Activated naive CD8-positive, alpha-beta T cell treated with anti-CD3 and anti-CD28 coated beads, Interleukin-2, amount 50 U/mL, for 24 hours (primary cell): ENCODE results near the gene LIPK.

Experiments used
- ATAC-seq: fragments of 150-1000 bp; cut with Tn5 transposase; one replicate; pipeline ENCODE4 v1.10.0; 2021
- DNase-seq: peaks from one replicate; pipeline ENCODE4 v3.0.0; 2021
- H3K27ac Mint-ChIP-seq: one replicate; pipeline ENCODE4 v1.8.0; 2021; ENCODE audit warnings: mild to moderate bottlenecking, mixed read lengths
- H3K27me3 Mint-ChIP-seq: one replicate; pipeline ENCODE4 v1.8.0; 2021; ENCODE audit warnings: mixed read lengths
- H3K36me3 Mint-ChIP-seq: one replicate; pipeline ENCODE4 v1.8.0; 2021; ENCODE audit warnings: low read depth, mixed read lengths
- H3K4me1 Mint-ChIP-seq: one replicate; pipeline ENCODE4 v1.8.0; 2021; ENCODE audit warnings: mixed read lengths
- H3K4me3 Mint-ChIP-seq: one replicate; pipeline ENCODE4 v1.8.0; 2021; ENCODE audit warnings: mild to moderate bottlenecking, moderate library complexity, mixed read lengths
- H3K9me3 Mint-ChIP-seq: one replicate; pipeline ENCODE4 v1.8.0; 2021; ENCODE audit warnings: mixed read lengths

Gene LIPK

GRCh38 chr10:88786032-88786770 lies 80.2 kb downstream of the LIPK start:
- Mint-ChIP-seq H3K27ac (no peak overlapping the region), H3K4me3 (no peak overlapping the region), H3K9me3 (no peaks in the 10 kb centered on the region)

GRCh38 chr10:88787463-88787862 lies 81.4 kb downstream of the LIPK start:
- no peak for DNase-seq
- no peak overlapping the region for H3K4me3 Mint-ChIP-seq
- H3K9me3 Mint-ChIP-seq: no peaks in the 10 kb centered on the region
- no peak overlapping the region for H3K27ac Mint-ChIP-seq
- H3K4me1 Mint-ChIP-seq: peaks cover 11% of the 10 kb centered on the region
- no peaks in the 10 kb centered on the region for H3K27me3 Mint-ChIP-seq
- no peaks in the 10 kb centered on the region for H3K36me3 Mint-ChIP-seq
- no peak for ATAC-seq

More at GRCh38 chr10:88786032-88786770, 80.2 kb downstream of the LIPK start:
- DNase-seq (no peak), ATAC-seq (no peak)
- Mint-ChIP-seq H3K27me3 (peaks cover under 1% of the 10 kb centered on the region), H3K36me3 (no peaks in the 10 kb centered on the region), H3K4me1 (peaks cover 4% of the 10 kb centered on the region)

- Mint-ChIP-seq H3K4me3 (no peak overlapping the region), H3K36me3 (no peaks in the 10 kb centered on the region), H3K4me1 (peaks cover 23% of the 10 kb centered on the region), H3K27me3 (no peaks in the 10 kb centered on the region), H3K27ac (no peak overlapping the region), H3K9me3 (peaks cover 6% of the 10 kb centered on the region)
- DNase-seq (no peak), ATAC-seq (no peak)
Measured at GRCh38 chr10:88788924-88789323, 82.9 kb downstream of the LIPK start.

GRCh38 chr10:88791924-88792323 lies 85.9 kb downstream of the LIPK start:
- DNase-seq: peak; percentile 13
- no peak overlapping the region for H3K27ac Mint-ChIP-seq
- H3K4me1 Mint-ChIP-seq: peaks cover 28% of the 10 kb centered on the region
- no peak overlapping the region for H3K4me3 Mint-ChIP-seq
- ATAC-seq: peak; percentile 46
- peaks cover 6% of the 10 kb centered on the region for H3K9me3 Mint-ChIP-seq
- H3K27me3 Mint-ChIP-seq: peaks cover 2% of the 10 kb centered on the region
- H3K36me3 Mint-ChIP-seq: no peaks in the 10 kb centered on the region

- H3K36me3 Mint-ChIP-seq: no peaks in the 10 kb centered on the region
- no peak for DNase-seq
- peaks cover 6% of the 10 kb centered on the region for H3K9me3 Mint-ChIP-seq
- peaks cover 2% of the 10 kb centered on the region for H3K27me3 Mint-ChIP-seq
- no peak overlapping the region for H3K27ac Mint-ChIP-seq
- peak; percentile 49 for ATAC-seq
- peaks cover 28% of the 10 kb centered on the region for H3K4me1 Mint-ChIP-seq
- H3K4me3 Mint-ChIP-seq: no peak overlapping the region
Measured at GRCh38 chr10:88792661-88793060, 86.6 kb downstream of the LIPK start.

- H3K36me3 Mint-ChIP-seq: no peaks in the 10 kb centered on the region
Measured at GRCh38 chr10:88793712-88794299, 87.8 kb downstream of the LIPK start.

GRCh38 chr10:88794731-88795130 lies 88.7 kb downstream of the LIPK start:
- Mint-ChIP-seq H3K4me1 (peaks cover 28% of the 10 kb centered on the region), H3K9me3 (peaks cover 6% of the 10 kb centered on the region), H3K27me3 (peaks cover 5% of the 10 kb centered on the region), H3K36me3 (no peaks in the 10 kb centered on the region), H3K27ac (no peak overlapping the region), H3K4me3 (no peak overlapping the region)
- DNase-seq (no peak), ATAC-seq (no peak)

More at GRCh38 chr10:88793712-88794299, 87.8 kb downstream of the LIPK start:
- peaks cover 5% of the 10 kb centered on the region for H3K27me3 Mint-ChIP-seq
- no peak for DNase-seq
- peak; percentile 81 for ATAC-seq
- H3K4me1 Mint-ChIP-seq: peaks cover 28% of the 10 kb centered on the region
- peak overlapping the region; percentile 19 for H3K4me3 Mint-ChIP-seq
- H3K9me3 Mint-ChIP-seq: peaks cover 6% of the 10 kb centered on the region
- peak overlapping the region; percentile 77 for H3K27ac Mint-ChIP-seq

GRCh38 chr10:88800152-88801125 lies 94.4 kb downstream of the LIPK start:
- Mint-ChIP-seq H3K4me3 (no peak overlapping the region), H3K9me3 (no peaks in the 10 kb centered on the region), H3K27me3 (peaks cover 5% of the 10 kb centered on the region), H3K4me1 (peaks cover 12% of the 10 kb centered on the region), H3K36me3 (no peaks in the 10 kb centered on the region), H3K27ac (peak overlapping the region; percentile 8)
- peak; percentile 15 for DNase-seq
- ATAC-seq: peak; percentile 95
